ENCODE data around the gene CREBZF. TPM values are rescaled to one million over a fixed set of nuclear protein-coding genes. Genes with fewer than 3 reads are reported as not detected.

Gene CREBZF
- total and polyA plus RNA-seq, 9 of the 15 experiments (the other 6 are each of a cell fraction or from before 2014, with no cell fraction given) = 7.2 to 70.2 (median 40.5) TPM

DNA sequence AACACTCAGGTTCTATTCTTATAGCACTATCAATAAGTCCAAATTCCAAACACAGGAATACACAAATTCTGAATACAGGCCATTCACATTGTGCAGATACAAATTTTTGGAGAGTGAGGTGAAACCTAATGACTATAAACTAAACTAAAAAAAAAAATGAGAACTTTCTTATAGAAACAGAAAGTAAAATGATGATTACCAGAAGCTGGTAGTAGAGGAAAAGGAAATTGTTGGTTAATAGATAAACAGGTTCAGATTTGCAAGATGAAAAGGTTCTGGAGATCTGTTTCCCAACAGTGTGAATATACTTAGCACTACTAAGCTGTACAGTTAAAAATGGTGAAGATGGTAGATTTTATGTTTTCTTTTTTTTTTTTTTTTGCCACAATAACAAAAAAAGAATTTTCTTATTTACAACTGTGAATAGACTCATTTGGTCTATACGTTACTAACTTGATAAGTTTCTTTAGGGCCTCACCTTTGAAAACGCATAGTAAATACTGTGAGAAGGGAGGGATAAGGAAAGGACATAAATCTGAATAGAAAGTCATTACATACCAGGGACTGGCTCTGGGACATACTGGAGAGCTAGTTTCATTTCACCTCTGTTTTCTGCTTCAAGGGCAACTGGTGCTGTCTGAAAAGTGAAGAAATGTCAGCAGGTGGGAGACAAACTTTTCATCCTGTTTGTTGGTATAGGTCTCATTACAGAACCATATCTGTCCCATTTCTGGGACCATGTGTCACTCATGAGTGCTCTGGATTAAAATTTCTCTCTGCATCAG, 35.2 kb upstream of the CREBZF start:
- H3K9me1 ChIP-seq (ENCODE audit: control insufficient read depth, insufficient read depth, low read length) = no peaks in the 10 kb centered on the region
- no peak for TF ChIP-seq NCOA2 (IDR thresholded peaks at IDR 0.05; ENCODE audit: partially characterized antibody in 2 of 2)
- no peak for TF ChIP-seq NFRKB (IDR thresholded peaks at IDR 0.05; ENCODE audit: low read depth)
- no peak for TF ChIP-seq ZNF324 (CRISPR knock-in tag; IDR thresholded peaks at IDR 0.05)
- TF ChIP-seq, protein P1, sequence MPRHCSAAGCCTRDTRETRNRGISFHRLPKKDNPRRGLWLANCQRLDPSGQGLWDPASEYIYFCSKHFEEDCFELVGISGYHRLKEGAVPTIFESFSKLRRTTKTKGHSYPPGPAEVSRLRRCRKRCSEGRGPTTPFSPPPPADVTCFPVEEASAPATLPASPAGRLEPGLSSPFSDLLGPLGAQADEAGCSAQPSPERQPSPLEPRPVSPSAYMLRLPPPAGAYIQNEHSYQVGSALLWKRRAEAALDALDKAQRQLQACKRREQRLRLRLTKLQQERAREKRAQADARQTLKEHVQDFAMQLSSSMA (CRISPR knock-in tag; IDR thresholded peaks at IDR 0.05) = no peak
- no peak for TF ChIP-seq SMC3 (conservative IDR thresholded peaks at IDR 0.05; ENCODE audit: insufficient read depth, low read depth, low read length)
- TF ChIP-seq RBM25 (IDR thresholded peaks at IDR 0.05; ENCODE audit: low read depth, low read length, severe bottlenecking) = no peak
- TF ChIP-seq FOXK1 (CRISPR knock-in tag; IDR thresholded peaks at IDR 0.05; ENCODE audit: borderline replicate concordance) = no peak
- TF ChIP-seq, protein P2, sequence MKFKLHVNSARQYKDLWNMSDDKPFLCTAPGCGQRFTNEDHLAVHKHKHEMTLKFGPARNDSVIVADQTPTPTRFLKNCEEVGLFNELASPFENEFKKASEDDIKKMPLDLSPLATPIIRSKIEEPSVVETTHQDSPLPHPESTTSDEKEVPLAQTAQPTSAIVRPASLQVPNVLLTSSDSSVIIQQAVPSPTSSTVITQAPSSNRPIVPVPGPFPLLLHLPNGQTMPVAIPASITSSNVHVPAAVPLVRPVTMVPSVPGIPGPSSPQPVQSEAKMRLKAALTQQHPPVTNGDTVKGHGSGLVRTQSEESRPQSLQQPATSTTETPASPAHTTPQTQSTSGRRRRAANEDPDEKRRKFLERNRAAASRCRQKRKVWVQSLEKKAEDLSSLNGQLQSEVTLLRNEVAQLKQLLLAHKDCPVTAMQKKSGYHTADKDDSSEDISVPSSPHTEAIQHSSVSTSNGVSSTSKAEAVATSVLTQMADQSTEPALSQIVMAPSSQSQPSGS (CRISPR knock-in tag; IDR thresholded peaks at IDR 0.05) = no peak
- no peak for TF ChIP-seq MTA2 (IDR thresholded peaks at IDR 0.05; ENCODE audit: low read depth)
- H3K27me3 ChIP-seq (ENCODE audit: control insufficient read depth in 2 of 2, insufficient read depth in 2 of 2, low read length in 2 of 2) = no peaks in the 10 kb centered on the region
- no peak for FAIRE-seq
- no peaks in the 10 kb centered on the region for H4K20me1 ChIP-seq (replicated peaks; ENCODE audit: control insufficient read depth, insufficient read depth, low read length)
- H3K4me1 ChIP-seq (replicated peaks in 1 of 2; ENCODE audit: control insufficient read depth in 2 of 2, insufficient read depth in 2 of 2, low read length in 2 of 2) = no peaks in the 10 kb centered on the region
- 8% methylated on average over 2 of the region's 2 CpGs for WGBS (ENCODE audit: insufficient coverage, low coverage, missing lambda C conversion rate)
- no peaks in the 10 kb centered on the region for H3K79me2 ChIP-seq (ENCODE audit: control insufficient read depth, insufficient read depth, low read length)
- ChIA-PET POLR2A (interaction anchor here (0.6 kb wide), 1 partner anchor 11 kb away, joined by 3 read pairs; no protein-coding TSS in a partner anchor), CTCF (ENCODE audit: low intra/inter-chr PET ratio) (interaction anchor here (0.6 kb wide), 1 partner anchor 326 kb away, joined by 3 read pairs; no protein-coding TSS in a partner anchor)
- in situ Hi-C loops (cut with MboI) (no loop called here), intact Hi-C loops (cut with micrococcal nuclease) (no loop called here)
- no peak overlapping the region for H3K9ac ChIP-seq (ENCODE audit: insufficient read depth in 1 of 2, low read depth in 2 of 2, low read length in 2 of 2)
- no peaks in the 10 kb centered on the region for H3K36me3 ChIP-seq (ENCODE audit: control insufficient read depth, insufficient read depth, low read length)
- H3K9me3 ChIP-seq (replicated peaks; ENCODE audit: control insufficient read depth, insufficient read depth, low read depth, low read length) = no peaks in the 10 kb centered on the region
- H3K4me3 ChIP-seq = no peak overlapping the region
- BruUV-seq (replicated peaks) = no TSS peak
- no peak overlapping the region for H3K4me2 ChIP-seq (ENCODE audit: insufficient read depth, low read length)
- no peak overlapping the region for H2AFZ ChIP-seq (ENCODE audit: low read depth, low read length)
- ATAC-seq = no peak
- H3K27ac ChIP-seq (ENCODE audit: extremely low read depth, low read depth, low read length) = no peak overlapping the region
- no peak for DNase-seq (ENCODE audit: extremely low read depth in 1 of 4, low spot score in 3 of 4)

Data from K562 (cell line).